ENCODE data around the gene SLC47A2.
"Not testable (repeated sequence)": the region's sequence is repeated elsewhere in the genome, so short reads cannot be mapped to it uniquely, and the experiment has no call there.

SLC47A2 gene, protein sequence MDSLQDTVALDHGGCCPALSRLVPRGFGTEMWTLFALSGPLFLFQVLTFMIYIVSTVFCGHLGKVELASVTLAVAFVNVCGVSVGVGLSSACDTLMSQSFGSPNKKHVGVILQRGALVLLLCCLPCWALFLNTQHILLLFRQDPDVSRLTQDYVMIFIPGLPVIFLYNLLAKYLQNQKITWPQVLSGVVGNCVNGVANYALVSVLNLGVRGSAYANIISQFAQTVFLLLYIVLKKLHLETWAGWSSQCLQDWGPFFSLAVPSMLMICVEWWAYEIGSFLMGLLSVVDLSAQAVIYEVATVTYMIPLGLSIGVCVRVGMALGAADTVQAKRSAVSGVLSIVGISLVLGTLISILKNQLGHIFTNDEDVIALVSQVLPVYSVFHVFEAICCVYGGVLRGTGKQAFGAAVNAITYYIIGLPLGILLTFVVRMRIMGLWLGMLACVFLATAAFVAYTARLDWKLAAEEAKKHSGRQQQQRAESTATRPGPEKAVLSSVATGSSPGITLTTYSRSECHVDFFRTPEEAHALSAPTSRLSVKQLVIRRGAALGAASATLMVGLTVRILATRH

DNA sequence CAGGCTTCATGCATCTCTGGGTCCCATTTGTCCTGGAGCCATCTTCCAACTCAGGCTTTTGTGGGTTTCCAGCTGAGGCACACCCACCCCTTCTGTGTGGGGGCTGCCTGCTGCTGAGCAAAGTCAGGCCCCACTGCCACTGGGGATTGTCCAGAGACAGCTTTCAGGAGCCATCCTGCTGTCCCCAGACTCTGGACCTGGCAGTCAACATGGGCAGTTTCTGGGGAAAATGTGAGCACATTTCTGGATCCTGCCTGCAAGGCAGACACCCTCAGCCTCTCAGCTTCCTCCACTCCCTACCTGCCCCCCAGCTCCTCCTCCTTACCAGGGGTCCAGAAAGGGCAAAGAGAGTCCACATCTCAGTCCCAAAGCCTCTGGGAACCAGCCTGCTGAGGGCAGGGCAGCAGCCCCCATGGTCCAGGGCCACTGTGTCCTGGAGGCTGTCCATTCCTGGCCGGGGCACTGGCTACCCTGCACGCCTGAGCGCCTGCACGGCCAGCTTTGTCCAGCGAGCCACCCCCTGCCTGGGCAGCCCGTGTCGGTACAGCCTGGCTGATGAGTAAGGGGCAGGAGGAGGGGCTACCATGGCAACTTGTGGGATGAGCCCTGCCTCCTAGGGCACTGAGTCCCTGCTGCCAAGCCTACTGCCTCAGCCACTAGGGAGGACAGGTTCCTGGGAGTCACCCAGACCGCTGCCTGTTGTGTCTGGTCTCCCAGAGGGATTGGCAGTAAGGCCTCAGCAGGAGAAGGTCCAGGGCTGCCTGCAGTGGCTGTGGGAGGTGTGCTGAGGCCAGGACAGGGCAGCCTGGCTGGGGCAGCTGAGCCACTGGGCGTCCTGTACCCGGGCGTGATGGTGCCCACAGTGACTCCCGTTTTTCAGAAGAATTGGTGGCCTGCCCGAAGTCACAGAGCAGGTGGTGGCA, at the start of gene SLC47A2:
SLC47A2 (minus strand) TSS at position 477 of the 923 bp plus-strand sequence; CDS start at position 448, 29 bp downstream.
- no peak for DNase-seq (ENCODE audit: low read depth, low spot score)

DNA sequence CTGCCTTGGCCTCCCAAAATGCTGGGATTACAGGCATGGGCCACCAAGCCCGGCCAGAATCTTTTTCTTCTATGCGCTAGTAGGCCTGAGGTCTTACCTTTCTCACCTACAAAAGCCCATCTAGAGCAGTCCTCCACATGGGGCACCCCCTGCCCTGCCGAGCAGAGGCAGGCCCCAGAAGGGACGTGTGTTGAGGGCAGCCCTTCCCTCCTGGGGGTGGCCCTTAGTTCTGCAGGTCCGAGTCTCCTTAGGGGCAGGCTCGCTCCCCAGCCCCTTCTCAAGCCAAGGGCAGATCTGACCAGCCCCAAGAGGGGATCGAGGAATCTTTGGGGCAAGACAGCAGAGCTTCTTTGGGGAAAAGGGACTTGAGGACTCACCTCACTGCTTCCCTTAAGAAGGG, 49.6 kb upstream of the SLC47A2 start:
- no peak for DNase-seq (ENCODE audit: low read depth, low spot score)

GRCh38 chr17:19763991-19764390, 47.6 kb upstream of the SLC47A2 start:
- not testable (repeated sequence) for DNase-seq (ENCODE audit: low read depth, low spot score)

GRCh38 chr17:19763416-19763815, 47.0 kb upstream of the SLC47A2 start:
- no peak for DNase-seq (ENCODE audit: low read depth, low spot score)

DNA sequence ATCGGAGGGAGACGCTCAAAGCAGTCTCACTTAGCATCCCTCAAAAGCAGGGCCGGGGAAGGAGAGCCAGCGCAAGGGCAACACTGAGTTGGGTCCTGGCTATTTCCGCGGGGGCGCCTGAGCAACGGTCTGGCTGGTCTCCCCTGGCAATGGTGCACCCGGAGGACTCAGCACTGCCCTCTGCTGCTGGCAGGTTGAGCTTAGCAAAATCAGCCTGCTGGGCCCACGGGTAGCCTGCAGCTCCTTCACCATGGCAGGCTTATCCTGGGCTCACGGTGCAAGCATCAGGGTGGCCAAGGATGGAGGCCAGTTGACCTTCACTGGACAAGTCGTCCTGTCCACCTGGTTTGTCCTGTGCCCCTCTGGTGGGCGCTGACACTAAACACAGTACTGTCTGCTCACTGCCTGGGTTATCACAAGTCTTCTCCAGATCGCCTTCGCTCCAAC, 46.2 kb upstream of the SLC47A2 start:
- DNase-seq (ENCODE audit: low read depth, low spot score) = peak; percentile 7

DNA sequence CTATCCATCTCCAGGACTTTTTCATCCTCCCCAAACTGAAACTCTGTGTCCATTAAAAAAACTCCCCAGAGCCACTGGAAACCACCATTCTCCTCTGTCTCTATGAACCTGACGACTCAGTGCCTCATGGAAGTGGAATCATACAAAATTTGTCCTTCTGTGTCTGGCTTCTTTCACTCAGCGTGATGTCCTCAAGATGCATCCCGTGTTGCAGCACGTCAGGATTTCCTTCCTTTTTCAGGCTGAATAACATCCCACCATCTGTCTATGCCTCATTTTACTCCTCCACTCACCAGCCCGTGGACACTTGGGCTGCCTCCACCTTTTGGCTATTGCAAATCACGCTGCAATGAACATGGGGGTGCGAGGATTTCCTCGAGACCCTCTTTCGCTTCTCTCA, 44.4 kb upstream of the SLC47A2 start:
- no peak for DNase-seq (ENCODE audit: low read depth, low spot score)

DNA sequence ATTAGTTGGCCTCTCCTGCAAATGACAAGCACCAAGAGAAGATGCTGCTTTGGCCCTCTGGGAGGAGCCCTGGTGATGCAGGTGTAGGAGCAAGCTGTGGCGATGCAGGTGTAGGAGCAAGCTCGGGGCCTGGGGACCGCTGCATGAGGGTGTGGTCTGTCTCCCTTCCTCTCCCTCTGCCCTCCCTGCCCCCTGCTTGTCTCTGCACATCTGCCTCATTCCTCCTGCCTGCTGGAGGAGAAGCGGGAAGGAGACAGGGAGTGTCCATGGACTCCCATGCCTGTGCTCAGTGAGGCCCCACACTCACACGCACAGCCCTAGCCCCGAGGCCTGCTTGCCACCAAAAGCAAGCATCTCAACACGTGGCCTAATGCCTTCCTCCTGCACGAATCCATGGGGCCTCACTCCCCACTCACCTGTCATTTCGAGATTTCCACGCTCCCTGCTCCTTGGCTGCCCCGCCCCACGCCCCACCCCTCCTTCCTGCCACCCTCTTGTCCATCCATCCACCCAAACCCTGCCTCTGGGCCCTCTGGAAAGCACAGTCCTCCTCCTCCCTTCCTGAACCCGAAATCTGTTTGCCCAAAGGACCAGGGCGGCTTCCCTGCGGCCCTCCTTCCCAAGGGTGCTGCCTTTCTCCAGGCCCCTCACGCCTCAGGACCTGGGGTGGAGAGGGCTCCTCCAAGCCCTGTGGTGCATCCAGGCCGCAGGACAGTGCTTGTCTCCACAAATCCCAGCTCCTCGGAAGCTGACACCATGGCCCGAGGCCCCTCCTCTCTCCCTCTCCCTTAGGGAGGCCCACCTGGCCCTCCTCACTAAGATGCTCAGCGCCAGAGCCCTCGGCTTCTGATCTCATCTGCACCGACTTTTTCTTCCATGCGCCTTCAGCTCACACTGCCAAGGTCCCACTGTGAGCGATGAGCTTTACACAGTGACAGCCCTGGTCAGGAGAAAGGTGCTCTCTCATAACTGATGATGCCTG, 43.5 kb upstream of the SLC47A2 start:
- DNase-seq (ENCODE audit: low read depth, low spot score) = no peak

GRCh38 chr17:19757536-19758180, 41.3 kb upstream of the SLC47A2 start:
- no peak for DNase-seq (ENCODE audit: low read depth, low spot score)

DNA sequence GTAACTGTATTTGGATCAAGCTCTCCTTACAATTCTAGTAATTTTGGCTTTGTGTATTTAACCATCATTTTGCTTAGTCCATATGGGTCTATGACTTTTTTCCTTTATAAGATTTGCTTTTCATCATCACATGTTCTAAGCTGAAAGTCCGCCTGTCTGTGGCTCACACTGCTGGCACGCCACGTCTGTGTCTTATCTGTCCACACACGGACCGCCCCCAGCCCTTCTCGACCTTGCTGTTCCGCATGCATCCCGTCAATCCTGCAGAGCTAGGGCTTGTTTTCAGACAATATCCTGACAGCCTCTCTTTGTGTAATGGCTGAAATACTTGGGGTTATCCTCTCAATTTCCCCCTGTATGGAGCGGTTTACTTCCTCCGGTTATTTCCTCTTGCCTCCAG, 40.2 kb upstream of the SLC47A2 start:
- DNase-seq (ENCODE audit: low read depth, low spot score) = no peak

GRCh38 chr17:19755821-19756510, 39.6 kb upstream of the SLC47A2 start:
- no peak for DNase-seq (ENCODE audit: low read depth, low spot score)

GRCh38 chr17:19755392-19755791, 39.0 kb upstream of the SLC47A2 start:
- DNase-seq (ENCODE audit: low read depth, low spot score) = no peak

DNA sequence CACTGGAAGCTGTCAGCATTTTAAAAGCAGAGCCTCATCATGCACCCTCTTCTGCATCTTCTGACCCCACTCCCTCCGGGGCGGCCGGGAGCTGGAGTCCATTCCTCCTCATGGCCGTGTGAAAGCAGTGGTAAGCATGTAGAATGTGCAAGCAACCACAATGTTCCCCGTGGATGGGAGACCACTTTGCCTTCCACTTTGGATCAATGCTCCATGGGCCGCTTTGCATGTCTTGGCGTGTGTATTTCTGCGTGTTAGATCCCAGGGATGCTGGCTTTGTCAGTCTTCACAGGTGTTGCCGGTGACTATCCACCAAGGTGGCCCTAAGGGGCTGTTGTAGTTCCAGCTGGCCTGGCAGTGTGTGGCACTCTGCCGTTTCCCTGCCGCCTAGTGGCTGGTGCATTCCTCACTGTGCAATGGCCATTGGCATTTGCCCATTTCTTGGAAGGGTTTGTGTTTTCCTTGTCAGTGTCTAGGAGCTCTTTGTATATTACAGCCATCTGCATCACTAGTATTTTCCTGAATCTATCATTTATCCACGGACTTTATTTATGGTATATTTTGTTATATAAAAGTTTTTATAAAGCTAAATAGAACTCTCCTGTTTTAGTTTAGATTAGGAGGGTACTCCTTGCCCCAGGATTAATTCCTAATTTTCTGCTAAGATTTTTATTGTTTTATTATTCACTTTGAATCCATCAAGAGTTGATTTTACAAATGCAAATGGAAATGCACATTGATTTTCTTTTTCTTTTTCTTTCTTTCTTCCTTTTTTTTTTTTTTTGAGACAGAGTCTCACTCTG, 37.5 kb upstream of the SLC47A2 start:
- no peak for DNase-seq (ENCODE audit: low read depth, low spot score)

DNA sequence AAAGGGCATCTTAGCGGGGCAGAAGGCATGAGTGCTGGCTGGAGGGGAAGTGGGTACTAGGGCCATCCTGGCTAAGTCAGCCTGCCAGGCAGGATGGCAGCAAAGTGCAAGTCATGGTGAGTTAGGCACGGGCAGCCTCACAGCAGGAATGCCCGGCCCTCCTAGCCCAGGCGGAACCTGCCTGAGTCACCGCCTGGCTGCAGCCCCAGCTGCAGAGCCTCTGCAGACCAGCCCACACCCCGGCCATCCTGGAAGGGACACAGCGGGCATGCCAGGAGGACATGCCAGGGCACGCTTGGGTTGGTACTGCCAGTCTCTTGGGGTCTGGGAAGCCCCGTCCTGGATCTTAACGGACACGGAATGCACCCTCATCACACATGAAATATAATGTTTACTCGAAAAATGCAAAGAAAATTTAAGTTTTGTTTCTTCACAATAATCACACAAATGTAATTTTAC, 36.7 kb upstream of the SLC47A2 start:
- DNase-seq (ENCODE audit: low read depth, low spot score) = no peak

DNA sequence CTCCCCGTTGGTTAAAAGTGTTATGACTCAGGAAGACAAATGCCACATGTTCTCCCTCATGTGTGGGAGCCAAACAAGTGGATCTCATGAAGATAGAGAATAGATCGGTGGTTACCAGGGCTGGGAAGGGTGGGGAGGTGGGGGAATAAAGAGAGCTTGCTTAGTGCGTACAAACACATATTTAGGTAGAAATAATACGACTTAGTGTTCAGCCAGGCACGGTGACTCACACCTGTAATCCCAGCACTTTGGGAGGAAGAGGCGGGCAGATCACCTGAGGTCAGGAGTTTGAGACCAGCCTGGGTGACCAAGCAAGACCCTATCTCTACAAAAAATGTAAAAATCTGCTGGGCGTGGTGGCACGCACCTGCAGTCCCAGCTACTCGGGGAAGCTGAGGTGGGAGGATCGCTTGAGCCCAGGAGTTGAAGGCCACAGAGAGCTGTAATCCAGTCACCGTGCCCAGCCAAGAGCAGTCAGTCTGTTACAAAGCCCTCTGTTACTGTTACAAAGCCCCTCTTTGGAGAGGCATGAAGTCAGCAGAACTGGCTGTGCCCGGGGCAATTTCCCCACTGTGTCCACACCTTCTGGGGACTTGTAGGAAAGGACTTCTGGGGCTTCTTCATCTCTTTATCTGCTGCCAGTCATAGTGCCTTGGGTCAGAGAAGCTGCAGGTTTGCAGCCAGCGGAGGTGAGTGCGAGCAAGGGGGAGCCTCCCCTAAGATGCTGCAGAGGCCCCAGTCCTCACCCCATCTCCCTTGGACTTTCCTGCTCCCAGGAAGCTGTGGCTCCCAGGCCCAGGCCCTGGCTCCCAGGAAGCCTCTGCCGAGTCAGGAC, 36.0 kb upstream of the SLC47A2 start:
- DNase-seq (ENCODE audit: low read depth, low spot score) = no peak

DNA sequence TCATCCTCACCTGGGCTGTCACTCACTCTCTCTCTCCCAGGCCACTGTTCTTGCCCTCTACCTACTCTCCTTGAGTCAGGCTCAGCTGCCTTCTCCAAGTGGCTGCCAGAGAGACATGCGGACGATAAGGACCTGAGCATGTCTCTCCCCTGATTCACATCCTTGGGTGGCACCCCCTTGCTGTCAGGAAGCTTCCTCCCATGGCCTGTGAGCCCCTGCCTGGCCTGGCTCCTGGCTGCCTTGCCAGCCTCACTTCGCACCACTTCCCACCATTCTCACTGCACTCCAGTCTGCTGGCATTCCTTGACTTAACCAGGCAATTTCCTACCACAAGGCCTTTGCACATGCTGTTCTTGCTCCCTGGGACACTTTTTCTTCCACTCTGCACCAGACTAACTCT, 34.5 kb upstream of the SLC47A2 start:
- DNase-seq (ENCODE audit: low read depth, low spot score) = no peak

GRCh38 chr17:19750020-19750572, 33.7 kb upstream of the SLC47A2 start:
- no peak for DNase-seq (ENCODE audit: low read depth, low spot score)

- no peak for DNase-seq (ENCODE audit: low read depth, low spot score)
These were observed 32.4 kb upstream of the SLC47A2 start for GRCh38 chr17:19748807-19749193.
